ENCODE data around the gene SLC26A8.

DNA sequence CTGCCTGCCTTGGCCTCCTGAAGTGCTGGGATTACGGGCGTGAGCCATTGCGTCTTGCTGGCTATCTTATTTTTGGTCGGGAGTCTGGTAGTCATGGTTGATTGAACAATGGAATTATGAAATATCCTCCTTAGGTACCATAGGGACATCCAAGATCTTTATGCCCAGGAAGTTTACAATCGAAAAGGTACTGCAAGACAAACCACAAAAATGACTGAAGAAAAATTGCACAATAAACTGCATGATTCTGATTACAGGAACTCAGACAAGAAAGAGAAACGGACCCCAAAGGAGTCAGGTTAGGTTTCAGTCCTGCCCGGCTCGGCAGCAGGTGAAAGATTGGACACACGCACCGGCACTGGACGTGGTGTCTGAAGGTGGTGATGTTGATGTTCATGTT, 5.3 kb downstream of the SLC26A8 start:
- TF ChIP-seq, protein P1, sequence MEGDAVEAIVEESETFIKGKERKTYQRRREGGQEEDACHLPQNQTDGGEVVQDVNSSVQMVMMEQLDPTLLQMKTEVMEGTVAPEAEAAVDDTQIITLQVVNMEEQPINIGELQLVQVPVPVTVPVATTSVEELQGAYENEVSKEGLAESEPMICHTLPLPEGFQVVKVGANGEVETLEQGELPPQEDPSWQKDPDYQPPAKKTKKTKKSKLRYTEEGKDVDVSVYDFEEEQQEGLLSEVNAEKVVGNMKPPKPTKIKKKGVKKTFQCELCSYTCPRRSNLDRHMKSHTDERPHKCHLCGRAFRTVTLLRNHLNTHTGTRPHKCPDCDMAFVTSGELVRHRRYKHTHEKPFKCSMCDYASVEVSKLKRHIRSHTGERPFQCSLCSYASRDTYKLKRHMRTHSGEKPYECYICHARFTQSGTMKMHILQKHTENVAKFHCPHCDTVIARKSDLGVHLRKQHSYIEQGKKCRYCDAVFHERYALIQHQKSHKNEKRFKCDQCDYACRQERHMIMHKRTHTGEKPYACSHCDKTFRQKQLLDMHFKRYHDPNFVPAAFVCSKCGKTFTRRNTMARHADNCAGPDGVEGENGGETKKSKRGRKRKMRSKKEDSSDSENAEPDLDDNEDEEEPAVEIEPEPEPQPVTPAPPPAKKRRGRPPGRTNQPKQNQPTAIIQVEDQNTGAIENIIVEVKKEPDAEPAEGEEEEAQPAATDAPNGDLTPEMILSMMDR (conservative IDR thresholded peaks at IDR 0.05 in 1 of 2, IDR thresholded peaks at IDR 0.05 in 1 of 2; ENCODE audit: extremely low read depth in 1 of 2, insufficient read depth in 1 of 2, low read depth in 1 of 2, low read length in 2 of 2), result no peak
- TF ChIP-seq EZH2 (IDR thresholded peaks at IDR 0.05; ENCODE audit: borderline replicate concordance, low read length), result no peak
